NOMO-1 treated with dmso at 0.1 percent for 144 hours (cell line): ENCODE results near the gene VAV2.

Experiments
- DNase-seq: peaks from one replicate; lab custom pipeline; 2025; ENCODE audit not compliant: unreplicated experiment; lab: John Stamatoyannopoulos, UW

VAV2 gene

GRCh38 chr9:133882849-133883755, 109.0 kb downstream of the VAV2 start:
- no peak for DNase-seq

- no peak for DNase-seq
Observed at GRCh38 chr9:133881671-133882381, 110.3 kb downstream of the VAV2 start.

GRCh38 chr9:133880851-133881661, 111.1 kb downstream of the VAV2 start:
- DNase-seq = no peak

- DNase-seq = no peak
Observed at GRCh38 chr9:133880136-133880535, 112.0 kb downstream of the VAV2 start.

GRCh38 chr9:133879615-133880014, 112.5 kb downstream of the VAV2 start:
- DNase-seq = no peak

- DNase-seq = no peak
Observed at GRCh38 chr9:133878402-133878801, 113.7 kb downstream of the VAV2 start.

- DNase-seq = no peak
Observed at GRCh38 chr9:133877967-133878366, 114.2 kb downstream of the VAV2 start.

GRCh38 chr9:133877327-133877726, 114.8 kb downstream of the VAV2 start:
- DNase-seq = no peak

GRCh38 chr9:133876836-133877235, 115.3 kb downstream of the VAV2 start:
- DNase-seq = peak; percentile 9

- DNase-seq = no peak
Observed at GRCh38 chr9:133876144-133876543, 116.0 kb downstream of the VAV2 start.

GRCh38 chr9:133875131-133875530, 117.0 kb downstream of the VAV2 start:
- DNase-seq = no peak

GRCh38 chr9:133874659-133875058, 117.5 kb downstream of the VAV2 start:
- DNase-seq = no peak

GRCh38 chr9:133874060-133874657, 118.0 kb downstream of the VAV2 start:
- no peak for DNase-seq

- no peak for DNase-seq
Observed at GRCh38 chr9:133873461-133873891, 118.6 kb downstream of the VAV2 start.

- DNase-seq = no peak
Observed at GRCh38 chr9:133873009-133873408, 119.1 kb downstream of the VAV2 start.

- no peak for DNase-seq
Observed at GRCh38 chr9:133870598-133871595, 121.2 kb downstream of the VAV2 start.

- no peak for DNase-seq
Observed at GRCh38 chr9:133869674-133870405, 122.3 kb downstream of the VAV2 start.

GRCh38 chr9:133868203-133868602, 123.9 kb downstream of the VAV2 start:
- no peak for DNase-seq

GRCh38 chr9:133866946-133867345, 125.2 kb downstream of the VAV2 start:
- no peak for DNase-seq
